Ectodermal cell (in vitro differentiated cells): ENCODE data around the gene CACNA2D3.
"Not testable (repeated sequence)": the region's sequence is repeated elsewhere in the genome, so short reads cannot be mapped to it uniquely, and the experiment has no call there.

ENCODE experiments used
- H3K27ac ChIP-seq: 2 replicates; pipeline ENCODE4 v1.7.0; 2013; ENCODE audit warnings: mild to moderate bottlenecking, low read depth, low read length; ENCODE audit not compliant: insufficient read depth, poor library complexity, severe bottlenecking
- H3K27me3 ChIP-seq: 2 replicates; pipeline ENCODE4 v1.7.0; 2013; ENCODE audit warnings: mild to moderate bottlenecking, low read length; ENCODE audit not compliant: insufficient read depth, control insufficient read depth, poor library complexity, severe bottlenecking
- H3K36me3 ChIP-seq: one replicate; pipeline ENCODE4 v1.7.0; 2013; ENCODE audit warnings: low read length; ENCODE audit not compliant: control insufficient read depth, insufficient read depth
- H3K4me1 ChIP-seq: one replicate; pipeline ENCODE4 v1.7.0; 2013; ENCODE audit warnings: low read length; ENCODE audit not compliant: control insufficient read depth, insufficient read depth
- H3K4me3 ChIP-seq: 2 replicates; pipeline ENCODE4 v1.7.0; 2013; ENCODE audit warnings: low read depth, low read length, control low read depth; ENCODE audit not compliant: insufficient read depth
- H3K9me3 ChIP-seq: 2 replicates; pipeline ENCODE4 v1.7.0; 2013; ENCODE audit warnings: mild to moderate bottlenecking, low read length, moderate library complexity; ENCODE audit not compliant: control insufficient read depth
- WGBS, 2 experiments: methylation state at CpG; one replicate each; pipeline ENCODE4 v1.1.7; 2013; ENCODE audit warnings: missing lambda C conversion rate in 2 of 2; 5-methylcytosine and 5-hydroxymethylcytosine counted together

The CACNA2D3 gene

DNA sequence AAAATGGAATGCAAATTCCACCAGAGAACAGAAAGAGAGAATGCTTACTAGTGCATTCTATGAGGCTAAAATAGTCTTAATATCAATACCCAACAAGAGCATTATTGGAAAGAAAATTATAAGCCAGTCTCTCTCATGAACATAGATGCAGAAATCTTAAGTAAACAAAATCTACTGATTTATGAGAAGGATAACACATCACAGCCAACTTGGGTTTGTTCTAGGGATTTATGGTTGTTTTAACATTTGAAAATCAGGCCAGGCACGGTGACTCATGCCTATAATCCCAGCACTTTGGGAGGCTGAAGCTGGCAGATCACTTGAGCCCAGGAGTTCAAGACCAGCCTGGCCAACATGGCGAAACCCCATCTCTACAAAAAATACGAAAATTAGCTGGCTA is 989.6 kb downstream of the CACNA2D3 start:
- H3K27ac ChIP-seq, H3K27me3 ChIP-seq: not testable (repeated sequence)
- WGBS, 2 experiments, result 84 to 91% methylated on average over 3 of the region's 3 CpGs

DNA sequence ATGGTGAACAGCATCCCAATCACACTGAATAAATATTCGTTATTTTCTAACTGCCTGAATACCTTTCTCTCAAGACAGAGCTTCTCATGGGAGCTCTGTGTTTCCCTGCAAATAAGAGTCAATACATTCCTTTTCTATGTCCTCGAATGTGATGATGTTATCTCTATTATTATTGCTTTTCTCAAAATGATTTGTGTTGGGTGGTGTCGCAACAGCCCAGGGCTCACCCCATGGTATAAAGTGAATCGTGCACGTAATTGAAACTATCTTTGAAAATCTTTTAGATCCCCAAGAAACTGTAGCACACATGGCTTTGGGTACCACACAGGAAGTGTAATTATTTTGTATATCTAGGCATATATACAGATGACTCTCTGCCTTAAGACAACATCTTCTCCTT is 996.1 kb downstream of the CACNA2D3 start:
- no peaks in the 10 kb centered on the region for H3K27me3 ChIP-seq
- no peaks in the 10 kb centered on the region for H3K4me1 ChIP-seq
- no peak overlapping the region for H3K4me3 ChIP-seq
- H3K36me3 ChIP-seq, result no peaks in the 10 kb centered on the region
- WGBS, 2 experiments, result 87 to 96% methylated on average over 4 to 5 of the region's 5 CpGs
- no peak overlapping the region for H3K27ac ChIP-seq
- no peaks in the 10 kb centered on the region for H3K9me3 ChIP-seq

More for the DNA sequence above, 989.6 kb downstream of the CACNA2D3 start:
- H3K4me1 ChIP-seq, H3K4me3 ChIP-seq, H3K9me3 ChIP-seq, H3K36me3 ChIP-seq: not testable (repeated sequence)

- 96 to 98% methylated on average over 4 of the region's 4 CpGs for WGBS, 2 experiments
These were observed 996.9 kb downstream of the CACNA2D3 start for GRCh38 chr3:55119268-55119667.

DNA sequence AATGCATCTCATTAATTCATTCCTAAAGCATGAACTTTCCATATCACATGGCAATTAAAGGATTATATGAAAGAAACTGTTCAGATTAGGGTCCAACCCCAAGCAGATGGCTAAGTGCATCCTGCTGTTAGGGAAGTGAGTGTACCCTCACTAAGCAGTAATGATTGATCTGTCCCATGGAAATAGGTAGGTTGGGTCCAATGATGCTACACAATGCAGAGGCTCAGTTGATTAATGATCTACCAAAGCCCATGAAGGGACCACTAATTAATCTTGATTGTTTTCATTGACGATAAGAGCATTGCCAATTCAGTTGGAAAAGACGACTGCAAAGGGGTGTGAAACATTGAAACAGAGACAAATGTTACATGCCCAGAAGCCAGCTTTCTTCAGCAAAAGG is 1000.0 kb downstream of the CACNA2D3 start:
- Histone ChIP-seq H3K4me1 (peaks cover 9% of the 10 kb centered on the region), H3K36me3 (no peaks in the 10 kb centered on the region), H3K4me3 (no peak overlapping the region), H3K27me3 (no peaks in the 10 kb centered on the region), H3K9me3 (no peaks in the 10 kb centered on the region), H3K27ac (no peak overlapping the region)
- WGBS, 2 experiments, result 87 to 95% methylated on average over 2 of the region's 2 CpGs

More at GRCh38 chr3:55119268-55119667, 996.9 kb downstream of the CACNA2D3 start:
- Histone ChIP-seq H3K4me3 (no peak overlapping the region), H3K36me3 (no peaks in the 10 kb centered on the region), H3K27ac (no peak overlapping the region), H3K9me3 (no peaks in the 10 kb centered on the region), H3K27me3 (no peaks in the 10 kb centered on the region), H3K4me1 (no peaks in the 10 kb centered on the region)
